HepG2 (cell line): ENCODE results near the gene KLRG1. TPM values are rescaled to one million over a fixed set of nuclear protein-coding genes. Genes with fewer than 3 reads are reported as not detected.

Experiments
- ISX ChIP-seq: sonication (generic); formaldehyde crosslinking; conservative IDR thresholded peaks from 2 replicates; pipeline ENCODE4 v1.5.0; 2020; ENCODE audit warnings: missing genetic modification reagents
- KAT7 ChIP-seq: IDR thresholded peaks from 2 replicates; pipeline ENCODE4 v1.6.1; 2018; ENCODE audit warnings: borderline replicate concordance, missing compliant biosample characterization
- KIAA2018 ChIP-seq: sonication (generic); formaldehyde crosslinking; IDR thresholded peaks from 2 replicates; pipeline ENCODE4 v1.5.0; 2020; ENCODE audit warnings: mild to moderate bottlenecking, missing genetic modification reagents, borderline replicate concordance
- MIER2 ChIP-seq: IDR thresholded peaks from 2 replicates; pipeline ENCODE4 v1.6.1; 2016; ENCODE audit warnings: missing biosample characterization, missing genetic modification reagents
- MIXL1 ChIP-seq: IDR thresholded peaks from 2 replicates; pipeline ENCODE4 v1.6.1; 2016
- NFATC3 ChIP-seq: sonication (generic); formaldehyde crosslinking; IDR thresholded peaks from 2 replicates; pipeline ENCODE4 v1.5.1; 2020; ENCODE audit warnings: mild to moderate bottlenecking, missing genetic modification reagents
- NFE2 ChIP-seq: sonication (generic); formaldehyde crosslinking; IDR thresholded peaks from 2 replicates; pipeline ENCODE4 v1.4.0; 2020; ENCODE audit warnings: missing genetic modification reagents
- PPARG ChIP-seq: conservative IDR thresholded peaks from 2 replicates; pipeline ENCODE4 v1.6.1; 2016; ENCODE audit warnings: missing biosample characterization, missing genetic modification reagents
- RAD51 ChIP-seq: fragments of 450-650 bp; IDR thresholded peaks from 2 replicates; pipeline ENCODE4 v1.6.1; 2016; ENCODE audit warnings: borderline replicate concordance
- TAF1 ChIP-seq: sonication (generic); formaldehyde crosslinking; IDR thresholded peaks from 2 replicates; pipeline ENCODE4 v1.4.0; 2020; ENCODE audit warnings: missing genetic modification reagents
- ZBTB20 ChIP-seq: sonication (generic); formaldehyde crosslinking; IDR thresholded peaks from 2 replicates; pipeline ENCODE4 v1.8.1; 2023; ENCODE audit warnings: missing genetic modification reagents, low read depth, mild to moderate bottlenecking, borderline replicate concordance
- ZFP41 ChIP-seq: sonication (generic); formaldehyde crosslinking; IDR thresholded peaks from 2 replicates; pipeline ENCODE4 v1.4.0; 2020; ENCODE audit warnings: mild to moderate bottlenecking, missing genetic modification reagents, borderline replicate concordance
- ZFY ChIP-seq: sonication (generic); formaldehyde crosslinking; IDR thresholded peaks from 2 replicates; pipeline ENCODE4 v1.4.0; 2020; ENCODE audit warnings: missing genetic modification reagents
- ZNF124 ChIP-seq: sonication (generic); formaldehyde crosslinking; IDR thresholded peaks from 2 replicates; pipeline ENCODE4 v1.4.0; 2020; ENCODE audit warnings: missing genetic modification reagents
- ZNF609 ChIP-seq: sonication (generic); formaldehyde crosslinking; IDR thresholded peaks from 2 replicates; pipeline ENCODE4 v1.4.0; 2020; ENCODE audit warnings: mild to moderate bottlenecking, missing genetic modification reagents, borderline replicate concordance
- ZSCAN21 ChIP-seq: sonication (generic); formaldehyde crosslinking; IDR thresholded peaks from 2 replicates; pipeline ENCODE4 v1.8.0; 2022; ENCODE audit warnings: mild to moderate bottlenecking, missing genetic modification reagents, moderate library complexity, borderline replicate concordance
- polyA plus RNA-seq, 8 experiments: library from polyadenylated mRNA; depleted of rRNA in 3 of 8; stranded (reverse) in 7 of 8; unstranded in 1 of 8; fragments of >200 nt; fragmentation: Illumina TruSeq in 4 of 8; extraction: Trizol in 4 of 8; gene quantifications; 2 replicates each; pipeline versions ENCODE4 v1.2.1 to v1.2.3, GENCODE V29; 2011 to 2016; ENCODE audit warnings: low read depth in 4 of 8, missing spikeins in 1 of 8, mixed read lengths in 1 of 8; ENCODE audit not compliant: insufficient read depth in 1 of 8
- total RNA-seq, 5 experiments: library from RNA; depleted of rRNA; stranded (reverse); fragments of >200 nt; fragmentation: Illumina TruSeq; extraction: Trizol; gene quantifications; 2 replicates each; pipeline ENCODE4 v1.2.3, GENCODE V29; 2016; ENCODE audit warnings: low read depth in 1 of 5

KLRG1 gene
- total and polyA plus RNA-seq, 2 of the 13 experiments (the other 11 are each of a cell fraction or from before 2014, with no cell fraction given), result 1.2 to 1.7 TPM

DNA sequence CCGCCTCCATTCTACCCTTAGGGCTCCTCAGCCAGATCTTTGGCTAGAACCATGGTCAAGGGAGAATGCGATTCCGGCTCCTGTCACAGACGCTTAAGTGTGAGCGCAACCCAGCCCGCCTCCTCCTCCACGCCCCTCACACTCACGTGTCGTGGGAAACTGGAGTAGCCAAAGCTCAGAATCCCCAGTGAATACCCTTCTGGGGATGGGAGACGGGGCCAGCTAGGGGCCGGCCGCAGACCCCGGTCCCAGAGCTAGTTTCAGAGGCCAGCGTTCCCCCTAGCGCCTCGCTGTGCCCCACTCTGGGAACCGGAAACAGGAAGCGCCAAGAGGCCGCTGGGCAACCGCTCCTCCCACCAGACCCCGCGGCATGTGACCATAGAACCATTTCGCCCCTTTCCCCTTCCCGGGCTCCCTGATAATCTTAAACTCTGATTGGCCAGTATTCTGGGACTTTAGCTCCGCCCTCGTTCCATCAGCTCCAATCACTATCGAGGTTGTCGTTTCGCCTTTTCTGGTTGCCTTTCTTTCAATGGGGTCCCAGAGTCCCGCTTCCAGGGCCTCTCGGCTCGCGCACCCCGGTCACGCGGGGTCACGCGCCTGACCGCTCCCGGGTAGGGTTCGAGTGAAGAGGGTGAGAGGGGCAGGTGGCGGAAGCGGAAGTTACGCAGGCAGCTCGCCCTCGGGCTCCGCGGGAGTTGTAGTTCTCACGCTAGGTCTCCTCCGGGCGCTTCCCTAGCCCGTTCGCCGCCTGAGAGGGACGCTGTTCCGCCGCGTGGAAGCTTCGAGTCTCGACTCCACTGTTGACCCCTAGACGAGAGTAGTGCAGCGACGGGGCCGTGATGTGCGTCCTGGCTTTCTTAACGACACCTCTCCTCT is 39.8 kb upstream of the KLRG1 start, which contains the start of gene M6PR (continued):
- peak; percentile 65; the same call in 1 of the 2 replicates for TF ChIP-seq ZNF609 (CRISPR knock-in tag)
- no peak for TF ChIP-seq KAT7
- TF ChIP-seq ISX (CRISPR knock-in tag), result 0 out of 2 replicates have a peak, but pooled peaks have one; percentile 55
- peak; percentile 65 for TF ChIP-seq TAF1 (CRISPR knock-in tag)
- no peak for TF ChIP-seq NFATC3 (CRISPR knock-in tag)
- no peak for TF ChIP-seq MIER2
- peak; percentile 42; the same call in 1 of the 2 replicates for TF ChIP-seq PPARG (CRISPR knock-in tag)
- TF ChIP-seq ZNF124 (CRISPR knock-in tag), result no peak
- peak; percentile 66 for TF ChIP-seq ZFY
- no peak for TF ChIP-seq NFE2 (CRISPR knock-in tag)
- 0 out of 2 replicates have a peak, but pooled peaks have one; percentile 36 for TF ChIP-seq ZSCAN21 (CRISPR knock-in tag)
- peak; percentile 11 for TF ChIP-seq MIXL1 (CRISPR knock-in tag)
- TF ChIP-seq ZFP41 (CRISPR knock-in tag), result no peak
- peak; percentile 70; the same call in 1 of the 2 replicates for TF ChIP-seq ZBTB20 (CRISPR knock-in tag)
- TF ChIP-seq KIAA2018 (CRISPR knock-in tag), result no peak
- TF ChIP-seq RAD51, result peak; percentile 74
